Glutamatergic neuron (in vitro differentiated cells): Measurements from ENCODE around the gene XPNPEP3. TPM values are rescaled to one million over a fixed set of nuclear protein-coding genes. Genes with fewer than 3 reads are reported as not detected.
"Not testable (repeated sequence)": the region's sequence is repeated elsewhere in the genome, so short reads cannot be mapped to it uniquely, and the experiment has no call there.

Experiments used
- DNase-seq: peaks from one replicate; pipeline ENCODE4 v3.0.0; 2022
- H3K27ac Mint-ChIP-seq: one replicate; pipeline ENCODE4 v1.8.0; 2020; ENCODE audit warnings: mild to moderate bottlenecking, mixed read lengths, inconsistent platforms; ENCODE audit not compliant: unreplicated experiment
- H3K27me3 Mint-ChIP-seq: one replicate; pipeline ENCODE4 v1.8.0; 2020; ENCODE audit warnings: mild to moderate bottlenecking, moderate library complexity, mixed read lengths, inconsistent platforms; ENCODE audit not compliant: unreplicated experiment
- H3K36me3 Mint-ChIP-seq: one replicate; pipeline ENCODE4 v1.8.0; 2020; ENCODE audit warnings: mild to moderate bottlenecking, mixed read lengths, inconsistent platforms; ENCODE audit not compliant: unreplicated experiment
- H3K4me1 Mint-ChIP-seq: one replicate; pipeline ENCODE4 v1.8.0; 2020; ENCODE audit warnings: mild to moderate bottlenecking, low read depth, mixed read lengths, inconsistent platforms; ENCODE audit not compliant: unreplicated experiment
- H3K4me3 Mint-ChIP-seq: one replicate; pipeline ENCODE4 v1.8.0; 2020; ENCODE audit warnings: mild to moderate bottlenecking, mixed read lengths, inconsistent platforms; ENCODE audit not compliant: unreplicated experiment
- H3K9me3 Mint-ChIP-seq: one replicate; pipeline ENCODE4 v1.8.0; 2020; ENCODE audit warnings: mild to moderate bottlenecking, moderate library complexity, mixed read lengths, inconsistent platforms; ENCODE audit not compliant: unreplicated experiment
- CTCF ChIP-seq: fragments of 200-600 bp; sonication (generic); IDR thresholded peaks from one replicate; pipeline ENCODE4 v1.5.0; 2021; ENCODE audit not compliant: partially characterized antibody, unreplicated experiment
- total RNA-seq: library from RNA; stranded (reverse); fragmentation: NEBNext Ultra II Directional; extraction: Animal tissue kit (Norgen Biotek cat#: 25700); gene quantifications from one replicate; pipeline ENCODE4 v1.2.1, GENCODE V29; 2021; ENCODE audit not compliant: unreplicated experiment

Gene XPNPEP3
- total RNA-seq, 1 donor from 2014 or later = 20.7 TPM

DNA sequence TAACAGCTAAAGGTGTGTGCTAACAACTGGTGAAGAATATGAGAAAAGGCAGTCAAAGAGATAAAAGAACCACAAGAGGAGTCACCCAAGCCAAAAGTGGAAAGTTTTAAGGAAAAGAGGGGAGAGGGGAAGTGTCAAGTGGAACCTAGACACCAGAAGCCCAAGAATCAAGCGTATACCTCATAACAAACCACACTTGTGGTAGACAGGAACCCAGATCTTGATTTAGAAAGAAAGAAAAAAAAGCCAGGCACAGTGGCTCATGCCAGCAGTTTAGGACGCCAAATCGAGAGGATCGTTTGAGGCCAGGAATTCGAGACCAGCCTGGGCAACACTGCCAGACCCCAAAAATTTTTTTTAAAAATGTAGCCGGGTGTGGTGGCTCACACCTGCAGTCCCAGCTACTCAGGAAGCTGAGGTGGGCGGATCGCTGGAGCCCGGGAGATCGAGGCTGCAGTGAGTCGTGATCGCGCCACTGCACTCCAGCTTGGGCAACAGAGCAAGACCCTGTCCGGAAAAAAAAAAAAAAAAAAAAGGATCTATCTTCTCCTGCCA, 38.7 kb upstream of the XPNPEP3 start:
- no peak for DNase-seq
- peaks cover 4% of the 10 kb centered on the region for H3K27me3 Mint-ChIP-seq
- no peak for TF ChIP-seq CTCF
- no peaks in the 10 kb centered on the region for H3K9me3 Mint-ChIP-seq
- H3K36me3 Mint-ChIP-seq = no peaks in the 10 kb centered on the region
- peak overlapping the region; percentile 37 for H3K27ac Mint-ChIP-seq
- H3K4me3 Mint-ChIP-seq = peak overlapping the region; percentile 99
- H3K4me1 Mint-ChIP-seq = peaks cover 2% of the 10 kb centered on the region

- H3K36me3 Mint-ChIP-seq = no peaks in the 10 kb centered on the region
- peak within 1 kb of the TSS; percentile 37 for H3K27ac Mint-ChIP-seq
- H3K4me3 Mint-ChIP-seq = peak within 1 kb of the TSS; percentile 99
- peak; percentile 89 for DNase-seq
- peaks cover 4% of the 10 kb centered on the region for H3K27me3 Mint-ChIP-seq
- peaks cover 2% of the 10 kb centered on the region for H3K4me1 Mint-ChIP-seq
- TF ChIP-seq CTCF = peak; percentile 8
- H3K9me3 Mint-ChIP-seq = no peaks in the 10 kb centered on the region
Observed at GRCh38 chr22:40818747-40819598, 38.0 kb upstream of the XPNPEP3 start, which contains the start of gene SLC25A17. Gene SLC25A17, minus strand, starts transcription at chr22:40819346. Its CDS starts 98 bp downstream, at chr22:40819248.

GRCh38 chr22:40819599-40820140, 37.3 kb upstream of the XPNPEP3 start:
- no peak for TF ChIP-seq CTCF
- no peaks in the 10 kb centered on the region for H3K36me3 Mint-ChIP-seq
- peak overlapping the region; percentile 83 for H3K4me3 Mint-ChIP-seq
- peak overlapping the region; percentile 28 for H3K27ac Mint-ChIP-seq
- DNase-seq = no peak
- peaks cover 2% of the 10 kb centered on the region for H3K4me1 Mint-ChIP-seq
- H3K27me3 Mint-ChIP-seq = peaks cover 4% of the 10 kb centered on the region
- H3K9me3 Mint-ChIP-seq = no peaks in the 10 kb centered on the region

GRCh38 chr22:40823426-40823825, 33.5 kb upstream of the XPNPEP3 start:
- Mint-ChIP-seq H3K9me3 (no peaks in the 10 kb centered on the region), H3K4me3 (no peak overlapping the region)
- TF ChIP-seq CTCF = no peak

DNA sequence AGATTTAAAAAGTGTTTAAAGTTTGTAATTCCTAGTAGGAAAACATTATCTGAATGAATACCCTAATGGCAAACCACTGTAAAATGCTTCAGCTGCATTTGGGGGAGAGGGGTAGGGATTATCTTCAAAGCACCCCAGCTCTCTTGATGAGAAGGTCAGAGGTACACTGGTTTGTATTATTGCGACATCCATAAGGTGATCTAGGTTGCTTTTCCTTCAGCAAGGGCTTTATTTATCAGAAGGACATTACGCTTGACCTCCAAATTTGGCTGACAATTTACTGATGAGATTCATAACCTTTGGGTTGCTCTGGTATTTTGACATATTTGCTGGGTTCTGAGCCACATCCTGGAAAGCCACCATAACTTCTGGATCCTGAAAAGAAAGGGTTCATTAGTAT, 30.7 kb upstream of the XPNPEP3 start:
- H3K4me3 Mint-ChIP-seq, H3K27ac Mint-ChIP-seq, H3K4me1 Mint-ChIP-seq, H3K27me3 Mint-ChIP-seq, H3K36me3 Mint-ChIP-seq, DNase-seq, H3K9me3 Mint-ChIP-seq: not testable (repeated sequence)

More at GRCh38 chr22:40823426-40823825, 33.5 kb upstream of the XPNPEP3 start:
- no peaks in the 10 kb centered on the region for H3K27me3 Mint-ChIP-seq
- no peaks in the 10 kb centered on the region for H3K36me3 Mint-ChIP-seq
- DNase-seq = no peak
- no peak overlapping the region for H3K27ac Mint-ChIP-seq
- H3K4me1 Mint-ChIP-seq = peaks cover 2% of the 10 kb centered on the region
